ENCODE measurements around the gene HJV. TPM values are rescaled to one million over a fixed set of nuclear protein-coding genes. Genes with fewer than 3 reads are reported as not detected.

HJV gene
- total and polyA plus RNA-seq, 2 of the 13 experiments (the other 11 are each of a cell fraction or from before 2014, with no cell fraction given) = 0.18 TPM; not detected in 1

- TF ChIP-seq GRHL1 (CRISPR knock-in tag; conservative IDR thresholded peaks at IDR 0.05) (no peak), ZXDC (CRISPR knock-in tag; IDR thresholded peaks at IDR 0.05) (no peak), ZKSCAN8 (CRISPR knock-in tag; IDR thresholded peaks at IDR 0.05; ENCODE audit: borderline replicate concordance) (no peak), KDM3A (CRISPR knock-in tag; IDR thresholded peaks at IDR 0.05; ENCODE audit: low read depth) (0 out of 2 replicates have a peak, but pooled peaks have one; percentile 54), GLI4 (CRISPR knock-in tag; IDR thresholded peaks at IDR 0.05; ENCODE audit: borderline replicate concordance) (no peak), ZNF30 (CRISPR knock-in tag; IDR thresholded peaks at IDR 0.05) (no peak), FOXO4 (CRISPR knock-in tag; conservative IDR thresholded peaks at IDR 0.05) (no peak), MNT (IDR thresholded peaks at IDR 0.05) (no peak), ZNF652 (CRISPR knock-in tag; IDR thresholded peaks at IDR 0.05; ENCODE audit: borderline replicate concordance, low read depth) (0 out of 2 replicates have a peak, but pooled peaks have one; percentile 15), ATF1 (CRISPR knock-in tag; IDR thresholded peaks at IDR 0.05) (peak; percentile 19; the same call in 1 of the 2 replicates), ATF2 (CRISPR knock-in tag; IDR thresholded peaks at IDR 0.05) (no peak), PAWR (CRISPR knock-in tag; IDR thresholded peaks at IDR 0.05; ENCODE audit: borderline replicate concordance) (no peak), ZFP91 (CRISPR knock-in tag; IDR thresholded peaks at IDR 0.05; ENCODE audit: borderline replicate concordance) (no peak), CTCF (CRISPR knock-in tag; IDR thresholded peaks at IDR 0.05) (peak; percentile 79), ZNF441 (CRISPR knock-in tag; IDR thresholded peaks at IDR 0.05; ENCODE audit: borderline replicate concordance) (no peak)
These were observed 8.6 kb downstream of the HJV start (continued) for GRCh38 chr1:146012703-146013558.
